Activated naive CD8-positive, alpha-beta T cell (primary cell): ENCODE results near the gene GPR162.
A peak's percentile ranks its signal among the peaks of the same experiment; 100 is the strongest.

Source experiments
- H3K27ac Mint-ChIP-seq: one replicate; pipeline ENCODE4 v1.8.0; 2021; ENCODE audit warnings: mixed read lengths
- H3K27me3 Mint-ChIP-seq: one replicate; pipeline ENCODE4 v1.8.0; 2021; ENCODE audit warnings: mixed read lengths
- H3K36me3 Mint-ChIP-seq: one replicate; pipeline ENCODE4 v1.8.0; 2021; ENCODE audit warnings: mixed read lengths
- H3K4me1 Mint-ChIP-seq: one replicate; pipeline ENCODE4 v1.8.0; 2021; ENCODE audit warnings: low read depth, mixed read lengths
- H3K4me3 Mint-ChIP-seq: one replicate; pipeline ENCODE4 v1.8.0; 2021; ENCODE audit warnings: mild to moderate bottlenecking, mixed read lengths
- H3K9me3 Mint-ChIP-seq: one replicate; pipeline ENCODE4 v1.8.0; 2021; ENCODE audit warnings: low read depth, mixed read lengths

Gene GPR162

DNA sequence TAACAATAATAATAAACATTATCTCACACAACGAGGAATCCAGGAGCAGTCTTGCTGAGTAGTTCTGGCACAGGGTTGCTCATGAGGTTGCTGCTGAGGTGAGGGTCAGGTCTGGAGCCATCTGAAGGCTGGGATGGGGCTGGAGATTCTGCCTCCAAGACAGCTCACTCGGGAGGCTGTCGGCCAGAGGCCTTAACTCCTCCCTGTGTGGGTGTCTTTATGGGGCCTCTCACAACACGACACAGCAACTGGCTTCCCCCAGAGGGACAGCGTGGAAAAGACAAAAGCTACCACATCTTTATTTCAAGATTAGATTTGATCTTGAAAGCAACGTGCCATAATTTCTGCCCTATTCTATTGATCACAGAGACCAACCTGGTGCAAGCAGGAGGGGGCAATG, 39.5 kb upstream of the GPR162 start:
- H3K27ac Mint-ChIP-seq = no peak overlapping the region

GRCh38 chr12:6782850-6783566, 38.6 kb upstream of the GPR162 start:
- H3K4me1 Mint-ChIP-seq = peaks cover 39% of the 10 kb centered on the region
- H3K27me3 Mint-ChIP-seq = no peaks in the 10 kb centered on the region
- no peak overlapping the region for H3K27ac Mint-ChIP-seq
- H3K9me3 Mint-ChIP-seq = no peaks in the 10 kb centered on the region
- H3K36me3 Mint-ChIP-seq = no peaks in the 10 kb centered on the region
- H3K4me3 Mint-ChIP-seq = no peak overlapping the region

More for the DNA sequence above, 39.5 kb upstream of the GPR162 start:
- Mint-ChIP-seq H3K4me3 (no peak overlapping the region), H3K4me1 (peaks cover 38% of the 10 kb centered on the region), H3K9me3 (no peaks in the 10 kb centered on the region), H3K27me3 (no peaks in the 10 kb centered on the region), H3K36me3 (no peaks in the 10 kb centered on the region)

DNA sequence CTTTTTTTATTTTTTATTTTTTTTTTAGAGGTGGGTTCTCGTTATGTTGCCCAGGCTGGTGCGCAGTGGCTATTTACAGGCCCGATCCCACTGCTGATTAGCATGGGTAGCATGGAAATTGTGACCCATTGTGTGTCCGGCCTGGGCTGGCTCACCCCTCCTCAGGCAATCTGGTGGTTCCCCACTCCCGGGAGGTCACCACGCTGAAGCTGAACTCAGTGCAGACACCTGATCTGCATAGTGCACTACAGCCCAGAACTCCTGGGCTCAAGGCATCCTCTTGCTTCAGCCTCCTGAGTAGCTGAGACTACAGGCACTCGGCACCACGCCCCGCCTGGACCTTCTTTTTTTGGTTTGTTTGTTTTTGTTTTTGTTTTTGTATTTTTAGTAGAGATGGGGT, 37.8 kb upstream of the GPR162 start:
- Mint-ChIP-seq H3K9me3 (no peaks in the 10 kb centered on the region), H3K27me3 (no peaks in the 10 kb centered on the region), H3K4me3 (no peak overlapping the region), H3K36me3 (no peaks in the 10 kb centered on the region), H3K27ac (no peak overlapping the region), H3K4me1 (peaks cover 34% of the 10 kb centered on the region)

DNA sequence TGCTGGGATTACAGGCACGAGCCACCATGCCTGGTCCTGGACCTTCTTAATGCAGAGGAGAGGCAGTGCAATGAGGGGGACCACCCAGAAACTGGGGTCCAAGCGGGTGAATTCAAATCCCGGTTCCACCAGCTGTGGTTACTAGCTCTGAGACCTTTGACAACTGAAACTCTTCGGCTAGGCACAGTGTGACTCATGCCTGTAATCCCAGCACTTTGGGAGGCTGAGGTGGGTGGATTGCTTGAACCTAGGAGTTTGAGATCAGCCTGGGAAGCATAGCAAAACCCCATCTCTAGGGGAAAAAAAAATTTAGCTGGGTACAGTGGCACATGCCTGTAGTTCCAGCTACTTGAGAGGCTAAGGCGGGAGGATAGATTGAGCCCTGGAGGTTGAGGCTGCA, 37.3 kb upstream of the GPR162 start:
- Mint-ChIP-seq H3K27ac (no peak overlapping the region), H3K9me3 (no peaks in the 10 kb centered on the region), H3K4me3 (no peak overlapping the region), H3K36me3 (no peaks in the 10 kb centered on the region), H3K27me3 (no peaks in the 10 kb centered on the region), H3K4me1 (peaks cover 33% of the 10 kb centered on the region)

DNA sequence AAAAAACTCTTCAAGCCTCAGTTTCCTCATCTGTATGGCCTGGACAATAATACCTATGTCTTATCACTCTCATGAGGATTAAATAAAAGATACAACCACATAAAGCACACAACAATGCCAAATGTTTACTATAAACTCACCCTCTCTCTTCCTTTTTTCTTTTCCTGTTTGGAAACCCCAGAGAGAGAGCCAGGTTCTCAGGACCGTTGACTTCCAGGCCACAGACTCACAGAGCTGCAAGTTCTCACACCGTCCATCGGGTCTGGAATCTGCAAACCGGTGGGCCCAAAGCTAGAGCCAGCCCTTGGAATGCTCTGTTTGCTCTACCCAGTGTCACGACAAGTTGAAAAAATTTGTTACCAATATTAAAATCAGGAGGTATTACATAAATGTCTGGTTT, 36.9 kb upstream of the GPR162 start:
- Mint-ChIP-seq H3K4me1 (peaks cover 36% of the 10 kb centered on the region), H3K9me3 (no peaks in the 10 kb centered on the region), H3K4me3 (no peak overlapping the region), H3K27me3 (no peaks in the 10 kb centered on the region), H3K27ac (no peak overlapping the region), H3K36me3 (no peaks in the 10 kb centered on the region)

GRCh38 chr12:6786416-6787094, 35.1 kb upstream of the GPR162 start:
- no peaks in the 10 kb centered on the region for H3K36me3 Mint-ChIP-seq
- H3K9me3 Mint-ChIP-seq = no peaks in the 10 kb centered on the region
- peaks cover 33% of the 10 kb centered on the region for H3K4me1 Mint-ChIP-seq
- no peaks in the 10 kb centered on the region for H3K27me3 Mint-ChIP-seq
- H3K4me3 Mint-ChIP-seq = peak overlapping the region; percentile 30
- H3K27ac Mint-ChIP-seq = peak overlapping the region; percentile 51

DNA sequence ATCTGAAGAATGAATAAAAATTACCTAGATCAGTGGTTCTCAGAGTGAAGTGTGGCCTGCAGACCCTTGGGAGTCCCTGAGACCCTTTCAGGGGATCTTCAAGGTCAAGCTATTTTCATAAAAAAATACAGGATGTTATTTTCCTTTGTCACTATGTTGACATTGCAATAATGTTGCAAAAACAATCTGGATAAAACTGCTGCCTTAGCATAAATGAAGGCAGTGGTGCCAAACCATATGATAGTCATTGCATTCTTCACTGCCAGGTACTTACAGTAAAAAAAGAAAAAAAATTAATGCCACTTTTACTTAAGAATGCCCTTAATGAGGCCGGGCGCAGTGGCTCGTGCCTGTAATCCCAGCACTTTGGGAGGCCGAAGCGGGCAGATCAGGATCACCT, 34.3 kb upstream of the GPR162 start:
- H3K36me3 Mint-ChIP-seq = no peaks in the 10 kb centered on the region
- no peak overlapping the region for H3K4me3 Mint-ChIP-seq
- H3K27ac Mint-ChIP-seq = no peak overlapping the region

GRCh38 chr12:6788972-6789924, 32.4 kb upstream of the GPR162 start, which contains the start of gene CD4:
CD4 (plus strand) TSS chr12:6789528; CDS start chr12:6800139, 10,611 bp downstream.
- H3K27ac Mint-ChIP-seq = no peak within 1 kb of the TSS
- H3K4me1 Mint-ChIP-seq = peaks cover 55% of the 10 kb centered on the region
- H3K27me3 Mint-ChIP-seq = no peaks in the 10 kb centered on the region
- H3K9me3 Mint-ChIP-seq = no peaks in the 10 kb centered on the region
- H3K36me3 Mint-ChIP-seq = no peaks in the 10 kb centered on the region
- no peak within 1 kb of the TSS for H3K4me3 Mint-ChIP-seq

More for the DNA sequence above, 34.3 kb upstream of the GPR162 start:
- Mint-ChIP-seq H3K9me3 (no peaks in the 10 kb centered on the region), H3K4me1 (peaks cover 40% of the 10 kb centered on the region), H3K27me3 (no peaks in the 10 kb centered on the region)

DNA sequence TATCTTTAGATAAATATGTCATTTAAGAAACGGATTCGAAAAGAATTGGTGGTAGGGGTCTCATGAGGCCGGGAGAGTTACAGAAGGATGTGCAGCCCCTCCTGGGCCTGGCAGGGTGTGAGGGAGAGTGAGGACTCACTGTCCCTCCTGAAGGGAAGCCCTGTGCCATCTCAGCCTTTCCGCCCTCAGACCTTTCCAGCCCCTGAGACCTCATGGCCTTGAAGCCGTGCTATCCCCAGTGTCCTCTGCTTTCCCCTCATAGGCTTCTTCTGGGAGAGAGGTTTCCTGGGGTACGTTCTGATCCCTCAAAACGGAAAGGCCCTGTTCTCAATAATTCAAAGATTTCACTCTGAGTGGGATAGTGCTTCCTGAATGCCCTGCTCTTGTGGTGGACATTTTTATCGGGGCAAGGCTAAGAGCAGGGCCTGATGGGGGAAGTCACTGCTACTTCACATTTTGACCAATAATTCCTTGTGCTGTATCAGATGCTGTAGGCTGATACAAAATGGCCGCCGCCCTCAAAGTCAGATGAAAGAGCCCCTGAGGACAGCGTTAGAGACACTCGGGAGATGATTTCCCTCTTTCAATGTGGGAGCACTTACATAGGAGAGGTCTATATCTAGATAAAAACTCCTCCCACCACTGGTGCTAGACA, 31.0 kb upstream of the GPR162 start:
- Mint-ChIP-seq H3K4me1 (peaks cover 51% of the 10 kb centered on the region), H3K27ac (no peak overlapping the region), H3K4me3 (no peak overlapping the region)

GRCh38 chr12:6791931-6792520, 29.6 kb upstream of the GPR162 start:
- peaks cover 41% of the 10 kb centered on the region for H3K4me1 Mint-ChIP-seq
- no peaks in the 10 kb centered on the region for H3K36me3 Mint-ChIP-seq
- no peaks in the 10 kb centered on the region for H3K9me3 Mint-ChIP-seq
- peak overlapping the region; percentile 54 for H3K4me3 Mint-ChIP-seq
- H3K27me3 Mint-ChIP-seq = peaks cover 3% of the 10 kb centered on the region
- peak overlapping the region; percentile 58 for H3K27ac Mint-ChIP-seq

More for the DNA sequence above, 31.0 kb upstream of the GPR162 start:
- Mint-ChIP-seq H3K36me3 (no peaks in the 10 kb centered on the region), H3K9me3 (no peaks in the 10 kb centered on the region), H3K27me3 (no peaks in the 10 kb centered on the region)

GRCh38 chr12:6792522-6793201, 29.0 kb upstream of the GPR162 start:
- H3K9me3 Mint-ChIP-seq = no peaks in the 10 kb centered on the region
- no peak overlapping the region for H3K27ac Mint-ChIP-seq
- no peaks in the 10 kb centered on the region for H3K36me3 Mint-ChIP-seq
- H3K4me1 Mint-ChIP-seq = peaks cover 38% of the 10 kb centered on the region
- H3K27me3 Mint-ChIP-seq = peaks cover 3% of the 10 kb centered on the region
- H3K4me3 Mint-ChIP-seq = peak overlapping the region; percentile 54

GRCh38 chr12:6795088-6795487, 26.5 kb upstream of the GPR162 start:
- H3K9me3 Mint-ChIP-seq = no peaks in the 10 kb centered on the region
- peaks cover 4% of the 10 kb centered on the region for H3K27me3 Mint-ChIP-seq
- no peak overlapping the region for H3K27ac Mint-ChIP-seq
- no peaks in the 10 kb centered on the region for H3K36me3 Mint-ChIP-seq
- H3K4me1 Mint-ChIP-seq = peaks cover 25% of the 10 kb centered on the region
- H3K4me3 Mint-ChIP-seq = no peak overlapping the region

GRCh38 chr12:6796576-6796975, 25.0 kb upstream of the GPR162 start:
- Mint-ChIP-seq H3K27ac (no peak overlapping the region), H3K9me3 (no peaks in the 10 kb centered on the region), H3K4me1 (peaks cover 22% of the 10 kb centered on the region), H3K27me3 (peaks cover 4% of the 10 kb centered on the region), H3K36me3 (no peaks in the 10 kb centered on the region), H3K4me3 (no peak overlapping the region)

GRCh38 chr12:6799147-6799546, 22.5 kb upstream of the GPR162 start:
- no peaks in the 10 kb centered on the region for H3K9me3 Mint-ChIP-seq
- H3K27me3 Mint-ChIP-seq = peaks cover 4% of the 10 kb centered on the region
- no peaks in the 10 kb centered on the region for H3K36me3 Mint-ChIP-seq
- H3K4me1 Mint-ChIP-seq = no peaks in the 10 kb centered on the region
- no peak overlapping the region for H3K4me3 Mint-ChIP-seq
- H3K27ac Mint-ChIP-seq = no peak overlapping the region
